Suprapubic skin (tissue), 4 donors: ENCODE measurements around the gene GPR150. TPM values are rescaled to one million over a fixed set of nuclear protein-coding genes. Genes with fewer than 3 reads are reported as not detected.

Experiments used
- DNase-seq, 2 donors: peaks; one replicate each; pipeline ENCODE4 v3.0.0-alpha.2; 2019; ENCODE audit warnings: low spot score in 2 of 2
- H3K27ac ChIP-seq: fragments of 200-600 bp; sonication (generic); one replicate; pipeline ENCODE4 v1.5.1; 2019
- H3K27me3 ChIP-seq: fragments of 200-600 bp; sonication (generic); one replicate; pipeline ENCODE4 v1.5.1; 2019
- H3K36me3 ChIP-seq: fragments of 200-600 bp; sonication (generic); one replicate; pipeline ENCODE4 v1.5.1; 2019
- H3K4me1 ChIP-seq: fragments of 200-600 bp; sonication (generic); one replicate; pipeline ENCODE4 v1.5.1; 2019
- H3K4me3 ChIP-seq: fragments of 200-600 bp; sonication (generic); one replicate; pipeline ENCODE4 v1.5.1; 2019; ENCODE audit warnings: mild to moderate bottlenecking
- H3K9me3 ChIP-seq: fragments of 200-600 bp; sonication (generic); one replicate; pipeline ENCODE4 v1.5.1; 2019
- CTCF ChIP-seq, 2 donors: fragments of 200-600 bp in 1 of 2; fragments of 450-650 bp in 1 of 2; sonication (generic) in 1 of 2; IDR thresholded peaks; one replicate each; pipeline ENCODE4 v1.5.1; 2016 to 2019; ENCODE audit warnings: antibody characterized with exemption in 2 of 2, mild to moderate bottlenecking in 1 of 2, moderate library complexity in 1 of 2
- EP300 ChIP-seq: sonication (generic); formaldehyde crosslinking; IDR thresholded peaks from one replicate; pipeline ENCODE4 v1.6.1; 2017; ENCODE audit warnings: antibody characterized with exemption
- POLR2A ChIP-seq, 2 donors: fragments of 450-650 bp; IDR thresholded peaks; one replicate each; pipeline ENCODE4 v1.6.1; 2017; ENCODE audit warnings: antibody characterized with exemption in 2 of 2, mild to moderate bottlenecking in 2 of 2, moderate library complexity in 2 of 2
- POLR2AphosphoS5 ChIP-seq, 3 donors: sonication (generic); formaldehyde crosslinking; IDR thresholded peaks; one replicate each; pipeline ENCODE4 v1.6.1; 2017; ENCODE audit warnings: antibody characterized with exemption in 3 of 3
- WGBS: methylation state at CpG from one replicate; pipeline ENCODE4 v1.1.5; 2018; 5-methylcytosine and 5-hydroxymethylcytosine counted together
- total RNA-seq, 4 donors: library from RNA; depleted of rRNA; stranded (reverse); fragments of >200 nt; gene quantifications; one replicate each; pipeline ENCODE4 v1.1.0, GENCODE V29; 2016

GPR150 gene
- total RNA-seq, 4 donors from 2014 or later = 0.48 to 0.60 (median 0.57) TPM; not detected in 1

DNA sequence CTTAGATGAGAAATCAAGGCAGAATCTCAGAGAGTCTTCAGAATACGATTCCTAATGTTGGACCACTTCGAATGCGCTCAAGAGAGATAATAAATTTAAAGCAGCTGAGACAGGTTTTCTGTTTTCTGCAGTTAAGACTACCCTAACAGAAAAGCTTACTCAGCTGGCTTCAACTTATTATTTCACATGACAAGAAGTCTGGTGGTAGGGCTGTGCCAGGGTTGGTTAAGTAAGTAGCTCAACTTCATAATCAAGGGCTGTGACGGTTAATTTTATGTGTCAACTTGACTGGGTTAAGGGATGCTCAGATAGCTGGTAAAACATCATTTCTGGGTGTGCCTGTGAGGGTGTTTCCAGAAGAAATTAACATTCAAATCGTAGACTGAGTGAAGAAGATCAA lies 3.8 kb downstream of the GPR150 start:
- Histone ChIP-seq H3K36me3 (no peaks in the 10 kb centered on the region), H3K9me3 (no peaks in the 10 kb centered on the region), H3K27me3 (no peaks in the 10 kb centered on the region), H3K4me1 (peaks cover 29% of the 10 kb centered on the region), H3K27ac (no peak overlapping the region), H3K4me3 (no peak overlapping the region)
- DNase-seq = no peak
- TF ChIP-seq POLR2A (IDR thresholded peaks at IDR 0.05) (no peak), CTCF (IDR thresholded peaks at IDR 0.05) (no peak), EP300 (no peak), POLR2AphosphoS5 (IDR thresholded peaks at IDR 0.05) (no peak)
- WGBS = 86% methylated on average over 5 of the region's 5 CpGs

GRCh38 chr5:95624368-95624767 lies 4.5 kb downstream of the GPR150 start:
- Histone ChIP-seq H3K27me3 (no peaks in the 10 kb centered on the region), H3K27ac (no peak overlapping the region), H3K36me3 (no peaks in the 10 kb centered on the region), H3K4me1 (peaks cover 25% of the 10 kb centered on the region), H3K9me3 (no peaks in the 10 kb centered on the region), H3K4me3 (no peak overlapping the region)
- TF ChIP-seq POLR2AphosphoS5 (IDR thresholded peaks at IDR 0.05) (no peak), EP300 (no peak), POLR2A (IDR thresholded peaks at IDR 0.05) (no peak), CTCF (IDR thresholded peaks at IDR 0.05) (no peak)
- DNase-seq = no peak
- WGBS = 100% methylated on average over 2 of the region's 2 CpGs

DNA sequence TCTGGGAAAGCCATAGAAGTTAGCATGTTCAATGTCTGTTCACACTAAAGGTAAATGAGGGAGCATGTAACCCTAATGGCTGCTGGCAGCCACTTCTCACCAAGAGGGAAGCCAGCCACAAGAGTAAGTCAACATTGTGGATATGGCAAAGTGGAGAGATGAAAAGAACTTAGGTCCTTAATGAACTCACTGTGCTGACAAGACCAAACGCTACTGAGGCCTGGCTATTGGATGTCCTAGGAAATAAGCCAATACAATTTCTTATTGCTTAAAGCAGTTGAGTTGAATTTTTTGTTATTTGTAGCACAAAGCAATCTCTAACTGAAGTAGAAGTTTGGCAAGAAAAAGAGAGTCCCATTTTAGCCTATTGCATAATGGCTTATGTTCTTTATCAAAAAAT lies 6.8 kb downstream of the GPR150 start:
- no peaks in the 10 kb centered on the region for H3K36me3 ChIP-seq
- TF ChIP-seq POLR2AphosphoS5 (IDR thresholded peaks at IDR 0.05) = no peak
- no peak for TF ChIP-seq EP300
- H3K27me3 ChIP-seq = no peaks in the 10 kb centered on the region
- H3K4me1 ChIP-seq = peaks cover 8% of the 10 kb centered on the region
- no peak overlapping the region for H3K4me3 ChIP-seq
- DNase-seq = no peak
- no peak overlapping the region for H3K27ac ChIP-seq
- no peaks in the 10 kb centered on the region for H3K9me3 ChIP-seq
- WGBS = 66% methylated on average over 1 of the region's 1 CpG

GRCh38 chr5:95627971-95628810 lies 8.3 kb downstream of the GPR150 start:
- no peaks in the 10 kb centered on the region for H3K27me3 ChIP-seq
- H3K4me3 ChIP-seq = no peak overlapping the region
- peaks cover 9% of the 10 kb centered on the region for H3K4me1 ChIP-seq
- TF ChIP-seq EP300 = no peak
- TF ChIP-seq POLR2A (IDR thresholded peaks at IDR 0.05) = no peak
- TF ChIP-seq CTCF (IDR thresholded peaks at IDR 0.05) = no peak
- no peak for TF ChIP-seq POLR2AphosphoS5 (IDR thresholded peaks at IDR 0.05)
- H3K27ac ChIP-seq = no peak overlapping the region
- no peaks in the 10 kb centered on the region for H3K36me3 ChIP-seq
- 87% methylated on average over 4 of the region's 4 CpGs for WGBS
- DNase-seq = no peak
- H3K9me3 ChIP-seq = no peaks in the 10 kb centered on the region

DNA sequence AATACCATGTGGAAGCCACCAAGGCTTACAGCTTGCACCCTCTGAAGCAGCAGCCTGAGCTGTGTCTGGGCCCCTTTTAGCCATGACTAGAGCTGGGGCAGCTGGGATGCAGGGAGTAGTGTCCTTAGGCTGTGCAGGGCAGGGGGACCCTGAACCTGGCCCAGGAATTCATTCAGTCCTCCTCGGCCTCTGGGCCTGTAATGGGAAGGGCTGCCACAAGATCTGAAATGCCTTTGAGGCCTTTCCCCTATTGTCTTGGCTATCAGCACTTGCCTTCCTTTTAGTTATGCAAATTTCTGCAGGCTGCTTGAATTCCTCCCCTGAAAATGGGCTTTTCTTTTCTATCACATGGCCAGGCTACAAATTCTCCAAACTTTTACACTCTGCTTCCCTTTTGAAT lies 9.0 kb downstream of the GPR150 start:
- no peak overlapping the region for H3K27ac ChIP-seq
- DNase-seq = no peak
- H3K9me3 ChIP-seq = no peaks in the 10 kb centered on the region
- H3K27me3 ChIP-seq = no peaks in the 10 kb centered on the region
- no peak for TF ChIP-seq POLR2A (IDR thresholded peaks at IDR 0.05)
- no peak for TF ChIP-seq POLR2AphosphoS5 (IDR thresholded peaks at IDR 0.05)
- TF ChIP-seq CTCF (IDR thresholded peaks at IDR 0.05) = no peak
- TF ChIP-seq EP300 = no peak
- no peaks in the 10 kb centered on the region for H3K36me3 ChIP-seq
- WGBS = 90% methylated on average over 1 of the region's 1 CpG
- H3K4me3 ChIP-seq = no peak overlapping the region
- H3K4me1 ChIP-seq = peaks cover 9% of the 10 kb centered on the region
